Activated T-cell treated with anti-CD3 and anti-CD28 coated beads, Interleukin-2, amount 50 U/mL, for 24 hours (primary cell): ENCODE results near the gene PANX1.
"Not testable (repeated sequence)": the region's sequence is repeated elsewhere in the genome, so short reads cannot be mapped to it uniquely, and the experiment has no call there.

Experiments used
- DNase-seq: peaks from one replicate; pipeline ENCODE4 v3.0.0-alpha.2; 2020
- H3K27ac Mint-ChIP-seq: 2 replicates; pipeline ENCODE4 v1.8.0; 2020; ENCODE audit warnings: mild to moderate bottlenecking, mixed read lengths
- H3K27me3 Mint-ChIP-seq: 2 replicates; pipeline ENCODE4 v1.8.0; 2020; ENCODE audit warnings: mixed read lengths
- H3K36me3 Mint-ChIP-seq: 2 replicates; pipeline ENCODE4 v1.8.0; 2020; ENCODE audit warnings: low read depth, mixed read lengths
- H3K4me1 Mint-ChIP-seq: 2 replicates; pipeline ENCODE4 v1.8.0; 2020; ENCODE audit warnings: low read depth, mixed read lengths
- H3K4me3 Mint-ChIP-seq: 2 replicates; pipeline ENCODE4 v1.8.0; 2020; ENCODE audit warnings: mild to moderate bottlenecking, moderate library complexity, mixed read lengths
- H3K9me3 Mint-ChIP-seq: 2 replicates; pipeline ENCODE4 v1.8.0; 2020; ENCODE audit warnings: mixed read lengths

PANX1 gene

GRCh38 chr11:94117871-94118270, 10.8 kb upstream of the PANX1 start:
- no peak overlapping the region for H3K4me3 Mint-ChIP-seq
- peaks cover 15% of the 10 kb centered on the region for H3K27me3 Mint-ChIP-seq
- DNase-seq, result no peak
- no peak overlapping the region for H3K27ac Mint-ChIP-seq
- no peaks in the 10 kb centered on the region for H3K4me1 Mint-ChIP-seq
- H3K36me3 Mint-ChIP-seq, result no peaks in the 10 kb centered on the region
- H3K9me3 Mint-ChIP-seq, result no peaks in the 10 kb centered on the region

- H3K9me3 Mint-ChIP-seq, H3K36me3 Mint-ChIP-seq, H3K4me1 Mint-ChIP-seq, DNase-seq, H3K27me3 Mint-ChIP-seq, H3K4me3 Mint-ChIP-seq, H3K27ac Mint-ChIP-seq: not testable (repeated sequence)
Measured at GRCh38 chr11:94119676-94120075, 9.0 kb upstream of the PANX1 start.

GRCh38 chr11:94120516-94120915, 8.1 kb upstream of the PANX1 start:
- not testable (repeated sequence) for H3K36me3 Mint-ChIP-seq, H3K27me3 Mint-ChIP-seq, H3K4me3 Mint-ChIP-seq, H3K9me3 Mint-ChIP-seq, H3K4me1 Mint-ChIP-seq, DNase-seq, H3K27ac Mint-ChIP-seq

GRCh38 chr11:94120946-94121345, 7.7 kb upstream of the PANX1 start:
- peaks cover 2% of the 10 kb centered on the region for H3K27me3 Mint-ChIP-seq
- no peak overlapping the region for H3K4me3 Mint-ChIP-seq
- peaks cover 4% of the 10 kb centered on the region for H3K9me3 Mint-ChIP-seq
- H3K36me3 Mint-ChIP-seq, result no peaks in the 10 kb centered on the region
- no peak overlapping the region for H3K27ac Mint-ChIP-seq
- DNase-seq, result no peak
- H3K4me1 Mint-ChIP-seq, result no peaks in the 10 kb centered on the region

GRCh38 chr11:94125407-94126115, 3.1 kb upstream of the PANX1 start:
- peaks cover 17% of the 10 kb centered on the region for H3K4me1 Mint-ChIP-seq
- no peak for DNase-seq
- no peak overlapping the region for H3K27ac Mint-ChIP-seq
- H3K4me3 Mint-ChIP-seq, result no peak overlapping the region
- peaks cover 5% of the 10 kb centered on the region for H3K36me3 Mint-ChIP-seq
- peaks cover 4% of the 10 kb centered on the region for H3K9me3 Mint-ChIP-seq
- no peaks in the 10 kb centered on the region for H3K27me3 Mint-ChIP-seq

GRCh38 chr11:94127638-94128037, 1.0 kb upstream of the PANX1 start:
- H3K4me3 Mint-ChIP-seq, result no peak overlapping the region
- no peaks in the 10 kb centered on the region for H3K27me3 Mint-ChIP-seq
- peak overlapping the region; percentile 96 for H3K27ac Mint-ChIP-seq
- peaks cover 4% of the 10 kb centered on the region for H3K9me3 Mint-ChIP-seq
- H3K36me3 Mint-ChIP-seq, result peaks cover 5% of the 10 kb centered on the region
- no peak for DNase-seq
- H3K4me1 Mint-ChIP-seq, result peaks cover 17% of the 10 kb centered on the region

- Mint-ChIP-seq H3K9me3 (peaks cover 4% of the 10 kb centered on the region), H3K4me1 (peaks cover 23% of the 10 kb centered on the region), H3K27ac (peak overlapping the region; percentile 96), H3K36me3 (peaks cover 5% of the 10 kb centered on the region), H3K27me3 (no peaks in the 10 kb centered on the region), H3K4me3 (no peak overlapping the region)
- no peak for DNase-seq
Measured at GRCh38 chr11:94128291-94128745, 323 bp upstream of the PANX1 start.

GRCh38 chr11:94129512-94130297, 1.1 kb downstream of the PANX1 start:
- Mint-ChIP-seq H3K4me3 (no peak overlapping the region), H3K9me3 (peaks cover 4% of the 10 kb centered on the region), H3K27ac (no peak overlapping the region), H3K27me3 (no peaks in the 10 kb centered on the region), H3K4me1 (peaks cover 36% of the 10 kb centered on the region), H3K36me3 (peaks cover 5% of the 10 kb centered on the region)
- no peak for DNase-seq

- Mint-ChIP-seq H3K4me3 (no peak overlapping the region), H3K27me3 (no peaks in the 10 kb centered on the region), H3K4me1 (peaks cover 43% of the 10 kb centered on the region), H3K9me3 (no peaks in the 10 kb centered on the region), H3K27ac (no peak overlapping the region), H3K36me3 (peaks cover 5% of the 10 kb centered on the region)
- no peak for DNase-seq
Measured at GRCh38 chr11:94130298-94131046, 1.8 kb downstream of the PANX1 start.

- H3K36me3 Mint-ChIP-seq, result peaks cover 11% of the 10 kb centered on the region
- no peaks in the 10 kb centered on the region for H3K27me3 Mint-ChIP-seq
- DNase-seq, result no peak
- H3K27ac Mint-ChIP-seq, result no peak overlapping the region
- H3K4me3 Mint-ChIP-seq, result no peak overlapping the region
- H3K4me1 Mint-ChIP-seq, result peaks cover 51% of the 10 kb centered on the region
- H3K9me3 Mint-ChIP-seq, result no peaks in the 10 kb centered on the region
Measured at GRCh38 chr11:94131047-94131717, 2.5 kb downstream of the PANX1 start.

- H3K36me3 Mint-ChIP-seq, result peaks cover 14% of the 10 kb centered on the region
- no peak for DNase-seq
- peaks cover 54% of the 10 kb centered on the region for H3K4me1 Mint-ChIP-seq
- H3K4me3 Mint-ChIP-seq, result no peak overlapping the region
- no peaks in the 10 kb centered on the region for H3K9me3 Mint-ChIP-seq
- no peak overlapping the region for H3K27ac Mint-ChIP-seq
- H3K27me3 Mint-ChIP-seq, result no peaks in the 10 kb centered on the region
Measured at GRCh38 chr11:94131718-94132115, 3.1 kb downstream of the PANX1 start.

GRCh38 chr11:94132152-94132558, 3.5 kb downstream of the PANX1 start:
- H3K36me3 Mint-ChIP-seq, result peaks cover 15% of the 10 kb centered on the region
- no peak for DNase-seq
- H3K27me3 Mint-ChIP-seq, result no peaks in the 10 kb centered on the region
- peaks cover 55% of the 10 kb centered on the region for H3K4me1 Mint-ChIP-seq
- no peak overlapping the region for H3K4me3 Mint-ChIP-seq
- no peaks in the 10 kb centered on the region for H3K9me3 Mint-ChIP-seq
- H3K27ac Mint-ChIP-seq, result no peak overlapping the region

GRCh38 chr11:94132823-94133408, 4.3 kb downstream of the PANX1 start:
- H3K27ac Mint-ChIP-seq, result no peak overlapping the region
- peaks cover 15% of the 10 kb centered on the region for H3K36me3 Mint-ChIP-seq
- DNase-seq, result no peak
- no peaks in the 10 kb centered on the region for H3K9me3 Mint-ChIP-seq
- H3K4me3 Mint-ChIP-seq, result no peak overlapping the region
- H3K4me1 Mint-ChIP-seq, result peaks cover 50% of the 10 kb centered on the region
- no peaks in the 10 kb centered on the region for H3K27me3 Mint-ChIP-seq

GRCh38 chr11:94133752-94134151, 5.1 kb downstream of the PANX1 start:
- Mint-ChIP-seq H3K27ac (peak overlapping the region; percentile 29), H3K4me3 (no peak overlapping the region), H3K27me3 (no peaks in the 10 kb centered on the region), H3K9me3 (no peaks in the 10 kb centered on the region), H3K36me3 (peaks cover 13% of the 10 kb centered on the region), H3K4me1 (peaks cover 53% of the 10 kb centered on the region)
- no peak for DNase-seq
